Right cardiac atrium (tissue), 5 donors: ENCODE data around the gene STEAP1B. TPM values are rescaled to one million over a fixed set of nuclear protein-coding genes. Genes with fewer than 3 reads are reported as not detected.
A peak's percentile ranks its signal among the peaks of the same experiment; 100 is the strongest.

ENCODE experiments used
- ATAC-seq, 2 donors: fragments of 200-7000 bp; cut with Tn5 transposase; one replicate each; pipeline versions ENCODE4 v1.8.0 to v1.9.1; 2020; ENCODE audit warnings: moderate library complexity in 2 of 2, mild to moderate bottlenecking in 1 of 2
- DNase-seq, 3 donors: peaks; one replicate each; pipeline ENCODE4 v3.0.0-alpha.2; 2020
- H3K27ac ChIP-seq: one replicate; pipeline ENCODE4 v1.5.1; 2013; ENCODE audit warnings: mild to moderate bottlenecking, low read length, control low read depth, moderate library complexity
- H3K27me3 ChIP-seq: one replicate; pipeline ENCODE4 v1.6.1; 2013; ENCODE audit not compliant: control insufficient read depth, insufficient read depth
- H3K4me1 ChIP-seq: one replicate; pipeline ENCODE4 v1.6.1; 2013; ENCODE audit warnings: low read length; ENCODE audit not compliant: control insufficient read depth, insufficient read depth
- H3K4me3 ChIP-seq: one replicate; pipeline ENCODE4 v1.5.1; 2013; ENCODE audit warnings: low read length, control low read depth
- H3K9me3 ChIP-seq: one replicate; pipeline ENCODE4 v1.6.1; 2013; ENCODE audit warnings: low read length; ENCODE audit not compliant: control insufficient read depth
- WGBS: extraction: QIAGEN DNeasy Blood & Tissue Kit; methylation state at CpG from one replicate; pipeline ENCODE4 v1.1.7; 2013; 5-methylcytosine and 5-hydroxymethylcytosine counted together
- intact Hi-C, 4 donors: fragments of 100-400 bp; cut with DNase I; formaldehyde crosslinking; loops; one replicate each; pipeline versions ENCODE4 v1.11.0 to v1.14.0; 2022 to 2023
- polyA plus RNA-seq: library from polyadenylated mRNA; stranded (reverse); fragments of 200-250 nt; gene quantifications from one replicate; pipeline ENCODE4 v1.2.3, GENCODE V29; 2013
- total RNA-seq, 4 donors: library from RNA; stranded (reverse); fragmentation: NEBNext Ultra II Directional; extraction: Animal tissue kit (Norgen Biotek cat#: 25700); gene quantifications; one replicate each; pipeline ENCODE4 v1.2.1, GENCODE V29; 2021
- donor health status: healthy with polysubstance abuse.
- donor health status: DM: no; HTN: yes; CAD: no.
- donor health status: DM: no; HTN: no; CAD: no.
- donor health status: DM: no; HTN: yes; CAD: no; lungs with severe emphysema.
- donor health status: DM: yes; HTN: yes; CAD: no.

Gene STEAP1B
- total and polyA plus RNA-seq, 5 donors = 0.36 to 1.1 (median 0.67) TPM

GRCh38 chr7:22380333-22380732, 119.7 kb downstream of the STEAP1B start:
- ATAC-seq (no peak), DNase-seq (no peak)
- Histone ChIP-seq H3K4me3 (no peak overlapping the region), H3K9me3 (no peaks in the 10 kb centered on the region), H3K27me3 (no peaks in the 10 kb centered on the region), H3K4me1 (peaks cover 2% of the 10 kb centered on the region), H3K27ac (no peak overlapping the region)
- 95% methylated on average over 2 of the region's 2 CpGs for WGBS
- intact Hi-C loops = no loop called here

GRCh38 chr7:22378199-22378980, 121.6 kb downstream of the STEAP1B start:
- Histone ChIP-seq H3K27me3 (no peaks in the 10 kb centered on the region), H3K27ac (peak overlapping the region; percentile 33), H3K9me3 (no peaks in the 10 kb centered on the region), H3K4me3 (no peak overlapping the region), H3K4me1 (peaks cover 2% of the 10 kb centered on the region)
- intact Hi-C loops = no loop called here
- 82% methylated on average over 7 of the region's 7 CpGs for WGBS
- DNase-seq (no peak), ATAC-seq (no peak)

GRCh38 chr7:22377703-22378102, 122.3 kb downstream of the STEAP1B start:
- peak; percentile 41 to 76 for ATAC-seq
- WGBS = 35% methylated on average over 2 of the region's 2 CpGs
- Histone ChIP-seq H3K4me3 (no peak overlapping the region), H3K4me1 (peaks cover 2% of the 10 kb centered on the region), H3K27ac (peak overlapping the region; percentile 14), H3K9me3 (no peaks in the 10 kb centered on the region), H3K27me3 (no peaks in the 10 kb centered on the region)
- DNase-seq = no peak
- intact Hi-C loops = no loop called here

GRCh38 chr7:22375359-22376048, 124.5 kb downstream of the STEAP1B start:
- Histone ChIP-seq H3K27ac (no peak overlapping the region), H3K27me3 (no peaks in the 10 kb centered on the region), H3K4me1 (peaks cover 2% of the 10 kb centered on the region), H3K4me3 (no peak overlapping the region), H3K9me3 (no peaks in the 10 kb centered on the region)
- intact Hi-C loops = no loop called here
- ATAC-seq (no peak), DNase-seq (no peak)
- WGBS = 84% methylated on average over 2 of the region's 2 CpGs

GRCh38 chr7:22373911-22374310, 126.1 kb downstream of the STEAP1B start:
- no peak overlapping the region for H3K4me3 ChIP-seq
- peaks cover 2% of the 10 kb centered on the region for H3K4me1 ChIP-seq
- no peaks in the 10 kb centered on the region for H3K9me3 ChIP-seq
- H3K27me3 ChIP-seq = no peaks in the 10 kb centered on the region
- intact Hi-C loops = no loop called here
- 68% methylated on average over 2 of the region's 2 CpGs for WGBS
- ATAC-seq (no peak), DNase-seq (no peak)
- no peak overlapping the region for H3K27ac ChIP-seq

- DNase-seq (no peak), ATAC-seq (no peak)
- H3K9me3 ChIP-seq = no peaks in the 10 kb centered on the region
- no peaks in the 10 kb centered on the region for H3K27me3 ChIP-seq
- no peak overlapping the region for H3K27ac ChIP-seq
- intact Hi-C loops = no loop called here
- no peak overlapping the region for H3K4me3 ChIP-seq
- 47% methylated on average over 3 of the region's 3 CpGs for WGBS
- no peaks in the 10 kb centered on the region for H3K4me1 ChIP-seq
These were observed 126.6 kb downstream of the STEAP1B start for GRCh38 chr7:22373388-22373787.

- no peaks in the 10 kb centered on the region for H3K4me1 ChIP-seq
- H3K27ac ChIP-seq = no peak overlapping the region
- H3K9me3 ChIP-seq = no peaks in the 10 kb centered on the region
- DNase-seq = no peak
- no peaks in the 10 kb centered on the region for H3K27me3 ChIP-seq
- WGBS = 79% methylated on average over 6 of the region's 6 CpGs
- H3K4me3 ChIP-seq = no peak overlapping the region
- no peak for ATAC-seq
- intact Hi-C loops = no loop called here
These were observed 127.1 kb downstream of the STEAP1B start for GRCh38 chr7:22372863-22373262.

GRCh38 chr7:22371878-22372277, 128.1 kb downstream of the STEAP1B start:
- ATAC-seq = no peak
- Histone ChIP-seq H3K9me3 (no peaks in the 10 kb centered on the region), H3K4me3 (no peak overlapping the region), H3K27me3 (no peaks in the 10 kb centered on the region), H3K27ac (no peak overlapping the region), H3K4me1 (no peaks in the 10 kb centered on the region)
- no peak for DNase-seq
- intact Hi-C loops = no loop called here

Other genes with a start within 250 kb of the STEAP1B start
- 10 to 100 TPM; 21.7 to 30.8 (median 28.2) TPM for gene RAPGEF5, start 143.0 kb downstream of the STEAP1B start, total RNA-seq
- gene RAPGEF5, start 143.0 kb downstream of the STEAP1B start, polyA plus RNA-seq = 8.7 TPM
- 10 to 100 TPM in 1 of 4 donors, 1 to 10 TPM in 1, under 1 TPM in 2; 0.43 to 10.9 (median 1.1) TPM for gene IL6, start 227.0 kb upstream of the STEAP1B start, total RNA-seq
- 17.2 TPM for gene IL6, start 227.0 kb upstream of the STEAP1B start, polyA plus RNA-seq